HepG2 (cell line): ENCODE measurements around the gene NAIF1. TPM values are rescaled to one million over a fixed set of nuclear protein-coding genes. Genes with fewer than 3 reads are reported as not detected.

Experiments
- EZH2 ChIP-seq: conservative IDR thresholded peaks from 2 replicates; pipeline ENCODE4 v1.6.1; 2012; ENCODE audit warnings: mild to moderate bottlenecking, low read depth, low read length, moderate library complexity
- HNRNPLL ChIP-seq: fragments of 200-400 bp; formaldehyde crosslinking; IDR thresholded peaks from 2 replicates; pipeline ENCODE4 v1.6.1; 2017; ENCODE audit warnings: mild to moderate bottlenecking, low read depth, low read length; ENCODE audit not compliant: poor library complexity, severe bottlenecking
- JDP2 ChIP-seq: sonication (generic); formaldehyde crosslinking; IDR thresholded peaks from 2 replicates; pipeline ENCODE4 v1.8.1; 2022; ENCODE audit warnings: missing genetic modification reagents, borderline replicate concordance
- MTA1 ChIP-seq: sonication (generic); formaldehyde crosslinking; IDR thresholded peaks from 2 replicates; pipeline ENCODE4 v1.4.0; 2020; ENCODE audit warnings: missing genetic modification reagents, mild to moderate bottlenecking, borderline replicate concordance
- ONECUT2 ChIP-seq: sonication (generic); formaldehyde crosslinking; IDR thresholded peaks from 2 replicates; pipeline ENCODE4 v1.4.0; 2020; ENCODE audit warnings: missing genetic modification reagents
- PPARG ChIP-seq: conservative IDR thresholded peaks from 2 replicates; pipeline ENCODE4 v1.6.1; 2016; ENCODE audit warnings: missing biosample characterization, missing genetic modification reagents
- SMAD3 ChIP-seq: sonication (generic); formaldehyde crosslinking; IDR thresholded peaks from 2 replicates; pipeline ENCODE4 v1.4.0; 2020; ENCODE audit warnings: missing genetic modification reagents
- TAF15 ChIP-seq: fragments of 200-400 bp; formaldehyde crosslinking; IDR thresholded peaks from one replicate; pipeline ENCODE4 v1.6.1; 2018; ENCODE audit warnings: mild to moderate bottlenecking, low read depth, low read length; ENCODE audit not compliant: poor library complexity, severe bottlenecking
- XBP1 ChIP-seq: sonication (generic); formaldehyde crosslinking; IDR thresholded peaks from 2 replicates; pipeline ENCODE4 v1.5.0; 2020; ENCODE audit warnings: missing genetic modification reagents
- ZBTB21 ChIP-seq: sonication (generic); formaldehyde crosslinking; IDR thresholded peaks from 2 replicates; pipeline ENCODE4 v1.4.0; 2020; ENCODE audit warnings: missing genetic modification reagents
- ZBTB38 ChIP-seq: sonication (generic); formaldehyde crosslinking; IDR thresholded peaks from 2 replicates; pipeline ENCODE4 v1.5.1; 2020; ENCODE audit warnings: mild to moderate bottlenecking, missing genetic modification reagents
- ZMAT3 ChIP-seq: sonication (generic); formaldehyde crosslinking; conservative IDR thresholded peaks from 2 replicates; pipeline ENCODE4 v1.7.0; 2021; ENCODE audit warnings: missing genetic modification reagents
- ZNF10 ChIP-seq: sonication (generic); formaldehyde crosslinking; IDR thresholded peaks from 2 replicates; pipeline ENCODE4 v1.4.0; 2020; ENCODE audit warnings: mild to moderate bottlenecking, low read depth, missing genetic modification reagents, borderline replicate concordance
- ZNF263 ChIP-seq: sonication (generic); formaldehyde crosslinking; IDR thresholded peaks from 2 replicates; pipeline ENCODE4 v1.4.0; 2020; ENCODE audit warnings: missing genetic modification reagents
- ZNF432 ChIP-seq: sonication (generic); formaldehyde crosslinking; IDR thresholded peaks from 2 replicates; pipeline ENCODE4 v1.5.0; 2020; ENCODE audit warnings: missing genetic modification reagents, mild to moderate bottlenecking, borderline replicate concordance
- ZNF614 ChIP-seq: IDR thresholded peaks from 2 replicates; pipeline ENCODE4 v1.6.1; 2018; ENCODE audit warnings: missing biosample characterization, missing genetic modification reagents, inconsistent platforms, borderline replicate concordance
- ZNF761 ChIP-seq: sonication (generic); formaldehyde crosslinking; conservative IDR thresholded peaks from 2 replicates; pipeline ENCODE4 v1.4.0; 2020; ENCODE audit warnings: mild to moderate bottlenecking, missing genetic modification reagents
- ZNF775 ChIP-seq: sonication (generic); formaldehyde crosslinking; IDR thresholded peaks from 2 replicates; pipeline ENCODE4 v1.4.0; 2020; ENCODE audit warnings: missing genetic modification reagents, mild to moderate bottlenecking, moderate library complexity, borderline replicate concordance
- polyA plus RNA-seq, 8 experiments: library from polyadenylated mRNA; depleted of rRNA in 3 of 8; stranded (reverse) in 7 of 8; unstranded in 1 of 8; fragments of >200 nt; fragmentation: Illumina TruSeq in 4 of 8; extraction: Trizol in 4 of 8; gene quantifications; 2 replicates each; pipeline versions ENCODE4 v1.2.1 to v1.2.3, GENCODE V29; 2011 to 2016; ENCODE audit warnings: low read depth in 4 of 8, missing spikeins in 1 of 8, mixed read lengths in 1 of 8; ENCODE audit not compliant: insufficient read depth in 1 of 8
- total RNA-seq, 5 experiments: library from RNA; depleted of rRNA; stranded (reverse); fragments of >200 nt; fragmentation: Illumina TruSeq; extraction: Trizol; gene quantifications; 2 replicates each; pipeline ENCODE4 v1.2.3, GENCODE V29; 2016; ENCODE audit warnings: low read depth in 1 of 5
- TF ChIP-seq, protein P1 (sequence below): sonication (generic); formaldehyde crosslinking; IDR thresholded peaks from 2 replicates; pipeline ENCODE4 v1.4.0; 2020; ENCODE audit warnings: missing genetic modification reagents
- TF ChIP-seq, protein P2 (sequence below): sonication (generic); formaldehyde crosslinking; IDR thresholded peaks from 2 replicates; pipeline ENCODE4 v1.9.0; 2021; ENCODE audit warnings: missing genetic modification reagents, borderline replicate concordance
- TF ChIP-seq, protein P3 (sequence below): fragments of 450-650 bp; IDR thresholded peaks from 2 replicates; pipeline ENCODE4 v1.6.1; 2016
- TF ChIP-seq, protein P4 (sequence below): IDR thresholded peaks from 2 replicates; pipeline ENCODE4 v1.6.1; 2018; ENCODE audit warnings: missing genetic modification reagents, mild to moderate bottlenecking, missing compliant biosample characterization
- TF ChIP-seq, protein P5 (sequence below): sonication (generic); formaldehyde crosslinking; IDR thresholded peaks from 2 replicates; pipeline ENCODE4 v1.4.0; 2020; ENCODE audit warnings: mild to moderate bottlenecking, missing genetic modification reagents
- TF ChIP-seq, protein P6 (sequence below): sonication (generic); formaldehyde crosslinking; IDR thresholded peaks from 2 replicates; pipeline ENCODE4 v1.8.1; 2023; ENCODE audit warnings: mild to moderate bottlenecking, moderate library complexity, missing genetic modification reagents

The NAIF1 gene
- total and polyA plus RNA-seq, 2 of the 13 experiments (the other 11 are each of a cell fraction or from before 2014, with no cell fraction given), result 6.0 to 6.9 TPM

DNA sequence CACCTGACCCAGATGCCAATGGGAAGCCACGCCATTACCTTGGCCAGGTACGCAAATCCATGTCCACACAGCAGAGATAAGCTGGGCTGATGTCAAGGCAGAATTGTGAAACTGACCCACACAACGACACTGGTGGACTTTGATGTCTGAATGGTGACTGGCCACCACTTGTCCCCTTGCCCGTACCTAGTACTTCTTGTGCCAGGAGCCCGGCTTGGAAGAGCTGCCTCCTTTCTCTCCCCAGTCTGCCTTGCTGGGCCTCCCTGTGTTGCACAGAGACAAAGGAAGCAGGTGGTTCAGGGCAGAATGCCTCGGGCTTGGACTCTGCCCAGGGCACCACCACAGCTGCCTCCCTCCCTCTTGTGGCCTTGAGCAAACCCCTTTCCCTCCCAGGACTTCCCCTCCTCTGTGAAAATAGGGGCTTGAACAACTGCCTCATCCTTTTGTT lies 37.1 kb upstream of the NAIF1 start (continued):
- TF ChIP-seq, protein P1, sequence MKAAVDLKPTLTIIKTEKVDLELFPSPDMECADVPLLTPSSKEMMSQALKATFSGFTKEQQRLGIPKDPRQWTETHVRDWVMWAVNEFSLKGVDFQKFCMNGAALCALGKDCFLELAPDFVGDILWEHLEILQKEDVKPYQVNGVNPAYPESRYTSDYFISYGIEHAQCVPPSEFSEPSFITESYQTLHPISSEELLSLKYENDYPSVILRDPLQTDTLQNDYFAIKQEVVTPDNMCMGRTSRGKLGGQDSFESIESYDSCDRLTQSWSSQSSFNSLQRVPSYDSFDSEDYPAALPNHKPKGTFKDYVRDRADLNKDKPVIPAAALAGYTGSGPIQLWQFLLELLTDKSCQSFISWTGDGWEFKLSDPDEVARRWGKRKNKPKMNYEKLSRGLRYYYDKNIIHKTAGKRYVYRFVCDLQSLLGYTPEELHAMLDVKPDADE (CRISPR knock-in tag), result no peak
- TF ChIP-seq ZBTB38 (CRISPR knock-in tag), result peak; percentile 68
- TF ChIP-seq, protein P2, sequence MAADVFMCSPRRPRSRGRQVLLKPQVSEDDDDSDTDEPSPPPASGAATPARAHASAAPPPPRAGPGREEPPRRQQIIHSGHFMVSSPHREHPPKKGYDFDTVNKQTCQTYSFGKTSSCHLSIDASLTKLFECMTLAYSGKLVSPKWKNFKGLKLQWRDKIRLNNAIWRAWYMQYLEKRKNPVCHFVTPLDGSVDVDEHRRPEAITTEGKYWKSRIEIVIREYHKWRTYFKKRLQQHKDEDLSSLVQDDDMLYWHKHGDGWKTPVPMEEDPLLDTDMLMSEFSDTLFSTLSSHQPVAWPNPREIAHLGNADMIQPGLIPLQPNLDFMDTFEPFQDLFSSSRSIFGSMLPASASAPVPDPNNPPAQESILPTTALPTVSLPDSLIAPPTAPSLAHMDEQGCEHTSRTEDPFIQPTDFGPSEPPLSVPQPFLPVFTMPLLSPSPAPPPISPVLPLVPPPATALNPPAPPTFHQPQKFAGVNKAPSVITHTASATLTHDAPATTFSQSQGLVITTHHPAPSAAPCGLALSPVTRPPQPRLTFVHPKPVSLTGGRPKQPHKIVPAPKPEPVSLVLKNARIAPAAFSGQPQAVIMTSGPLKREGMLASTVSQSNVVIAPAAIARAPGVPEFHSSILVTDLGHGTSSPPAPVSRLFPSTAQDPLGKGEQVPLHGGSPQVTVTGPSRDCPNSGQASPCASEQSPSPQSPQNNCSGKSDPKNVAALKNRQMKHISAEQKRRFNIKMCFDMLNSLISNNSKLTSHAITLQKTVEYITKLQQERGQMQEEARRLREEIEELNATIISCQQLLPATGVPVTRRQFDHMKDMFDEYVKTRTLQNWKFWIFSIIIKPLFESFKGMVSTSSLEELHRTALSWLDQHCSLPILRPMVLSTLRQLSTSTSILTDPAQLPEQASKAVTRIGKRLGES (CRISPR knock-in tag), result no peak
- TF ChIP-seq ZNF614, result no peak
- TF ChIP-seq JDP2 (CRISPR knock-in tag), result no peak
- TF ChIP-seq, protein P3, sequence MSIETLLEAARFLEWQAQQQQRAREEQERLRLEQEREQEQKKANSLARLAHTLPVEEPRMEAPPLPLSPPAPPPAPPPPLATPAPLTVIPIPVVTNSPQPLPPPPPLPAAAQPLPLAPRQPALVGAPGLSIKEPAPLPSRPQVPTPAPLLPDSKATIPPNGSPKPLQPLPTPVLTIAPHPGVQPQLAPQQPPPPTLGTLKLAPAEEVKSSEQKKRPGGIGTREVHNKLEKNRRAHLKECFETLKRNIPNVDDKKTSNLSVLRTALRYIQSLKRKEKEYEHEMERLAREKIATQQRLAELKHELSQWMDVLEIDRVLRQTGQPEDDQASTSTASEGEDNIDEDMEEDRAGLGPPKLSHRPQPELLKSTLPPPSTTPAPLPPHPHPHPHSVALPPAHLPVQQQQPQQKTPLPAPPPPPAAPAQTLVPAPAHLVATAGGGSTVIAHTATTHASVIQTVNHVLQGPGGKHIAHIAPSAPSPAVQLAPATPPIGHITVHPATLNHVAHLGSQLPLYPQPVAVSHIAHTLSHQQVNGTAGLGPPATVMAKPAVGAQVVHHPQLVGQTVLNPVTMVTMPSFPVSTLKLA, result no peak
- no peak for TF ChIP-seq XBP1
- TF ChIP-seq, protein P4, sequence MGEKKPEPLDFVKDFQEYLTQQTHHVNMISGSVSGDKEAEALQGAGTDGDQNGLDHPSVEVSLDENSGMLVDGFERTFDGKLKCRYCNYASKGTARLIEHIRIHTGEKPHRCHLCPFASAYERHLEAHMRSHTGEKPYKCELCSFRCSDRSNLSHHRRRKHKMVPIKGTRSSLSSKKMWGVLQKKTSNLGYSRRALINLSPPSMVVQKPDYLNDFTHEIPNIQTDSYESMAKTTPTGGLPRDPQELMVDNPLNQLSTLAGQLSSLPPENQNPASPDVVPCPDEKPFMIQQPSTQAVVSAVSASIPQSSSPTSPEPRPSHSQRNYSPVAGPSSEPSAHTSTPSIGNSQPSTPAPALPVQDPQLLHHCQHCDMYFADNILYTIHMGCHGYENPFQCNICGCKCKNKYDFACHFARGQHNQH (CRISPR knock-in tag), result peak; percentile 86
- TF ChIP-seq, protein P5, sequence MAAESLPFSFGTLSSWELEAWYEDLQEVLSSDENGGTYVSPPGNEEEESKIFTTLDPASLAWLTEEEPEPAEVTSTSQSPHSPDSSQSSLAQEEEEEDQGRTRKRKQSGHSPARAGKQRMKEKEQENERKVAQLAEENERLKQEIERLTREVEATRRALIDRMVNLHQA, result no peak
- TF ChIP-seq ONECUT2 (CRISPR knock-in tag), result no peak
- peak; percentile 97 for TF ChIP-seq MTA1
- no peak for TF ChIP-seq EZH2
- no peak for TF ChIP-seq ZNF263 (CRISPR knock-in tag)
- TF ChIP-seq, protein P6, sequence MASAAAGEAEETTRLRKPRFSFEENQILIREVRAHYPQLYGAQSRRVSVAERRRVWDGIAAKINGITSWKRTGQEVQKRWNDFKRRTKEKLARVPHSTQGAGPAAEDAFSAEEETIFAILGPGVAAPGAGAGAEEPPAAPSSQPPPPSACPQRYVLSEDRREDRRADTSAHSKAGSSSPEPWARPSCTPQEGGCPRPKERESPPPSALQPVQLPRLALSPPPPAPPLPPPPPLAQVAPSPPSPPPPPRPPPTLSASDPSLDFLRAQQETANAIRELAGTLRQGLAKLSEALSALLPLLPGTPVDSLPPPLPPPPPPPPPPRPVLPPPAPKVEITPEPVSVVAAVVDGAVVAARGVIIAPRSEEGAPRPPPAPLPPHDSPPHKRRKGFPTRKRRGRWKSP, result no peak
- TF ChIP-seq TAF15, result no peak
- no peak for TF ChIP-seq ZNF761
- no peak for TF ChIP-seq ZBTB21
- TF ChIP-seq ZMAT3 (CRISPR knock-in tag), result no peak
- no peak for TF ChIP-seq ZNF432 (CRISPR knock-in tag)
- no peak for TF ChIP-seq ZNF775 (CRISPR knock-in tag)
- no peak for TF ChIP-seq ZNF10 (CRISPR knock-in tag)
- TF ChIP-seq PPARG (CRISPR knock-in tag), result peak; percentile 92
- TF ChIP-seq HNRNPLL, result no peak
- TF ChIP-seq SMAD3, result no peak
